Parietal lobe (tissue), 1 donor: ENCODE measurements around the gene MAGEE2. TPM values are rescaled to one million over a fixed set of nuclear protein-coding genes. Genes with fewer than 3 reads are reported as not detected.

Source experiments
- total RNA-seq: library from RNA; depleted of rRNA; stranded (reverse); fragments of >200 nt; gene quantifications from one replicate; pipeline ENCODE4 v1.2.3, GENCODE V29; 2014

Gene MAGEE2, protein sequence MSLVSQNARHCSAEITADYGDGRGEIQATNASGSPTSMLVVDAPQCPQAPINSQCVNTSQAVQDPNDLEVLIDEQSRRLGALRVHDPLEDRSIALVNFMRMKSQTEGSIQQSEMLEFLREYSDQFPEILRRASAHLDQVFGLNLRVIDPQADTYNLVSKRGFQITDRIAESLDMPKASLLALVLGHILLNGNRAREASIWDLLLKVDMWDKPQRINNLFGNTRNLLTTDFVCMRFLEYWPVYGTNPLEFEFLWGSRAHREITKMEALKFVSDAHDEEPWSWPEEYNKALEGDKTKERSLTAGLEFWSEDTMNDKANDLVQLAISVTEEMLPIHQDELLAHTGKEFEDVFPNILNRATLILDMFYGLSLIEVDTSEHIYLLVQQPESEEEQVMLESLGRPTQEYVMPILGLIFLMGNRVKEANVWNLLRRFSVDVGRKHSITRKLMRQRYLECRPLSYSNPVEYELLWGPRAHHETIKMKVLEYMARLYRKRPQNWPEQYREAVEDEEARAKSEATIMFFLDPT
- 5.3 TPM for total RNA-seq

DNA sequence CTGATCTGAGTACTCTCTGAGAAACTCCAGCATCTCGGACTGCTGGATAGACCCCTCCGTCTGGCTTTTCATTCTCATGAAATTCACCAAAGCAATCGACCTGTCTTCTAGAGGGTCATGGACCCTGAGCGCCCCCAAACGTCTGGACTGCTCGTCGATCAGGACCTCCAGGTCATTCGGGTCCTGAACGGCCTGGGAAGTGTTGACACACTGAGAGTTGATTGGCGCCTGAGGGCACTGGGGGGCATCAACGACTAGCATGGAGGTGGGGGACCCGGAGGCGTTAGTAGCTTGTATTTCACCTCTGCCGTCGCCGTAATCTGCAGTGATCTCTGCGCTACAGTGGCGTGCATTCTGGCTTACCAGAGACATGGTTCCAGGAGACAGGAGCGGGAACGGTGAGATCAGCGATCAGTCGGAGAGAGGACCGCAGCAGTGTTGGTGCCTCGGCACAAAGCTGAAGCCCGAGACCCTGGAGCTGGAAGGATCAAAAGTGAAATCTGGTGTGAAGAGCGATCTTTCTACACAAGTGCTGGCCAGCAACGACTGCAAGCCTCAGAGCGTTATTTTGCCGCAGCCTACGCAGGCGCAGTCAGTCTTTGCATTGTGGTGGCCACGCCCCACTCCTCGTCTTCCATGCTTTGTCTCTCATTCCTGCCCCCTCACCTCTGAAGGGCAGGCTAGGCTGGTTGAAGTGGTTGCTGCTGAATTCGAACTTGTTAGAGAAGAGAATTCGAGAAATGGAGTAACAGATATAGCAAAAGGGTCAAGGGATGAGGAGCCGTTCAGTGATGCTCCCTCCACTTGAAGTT lies at the start of gene MAGEE2:
Gene MAGEE2 (minus strand): TSS at position 575 of the 812 bp plus-strand sequence. CDS start 203 bp downstream, at position 372.

